ENCODE data around the gene BTD.

BTD gene, protein sequence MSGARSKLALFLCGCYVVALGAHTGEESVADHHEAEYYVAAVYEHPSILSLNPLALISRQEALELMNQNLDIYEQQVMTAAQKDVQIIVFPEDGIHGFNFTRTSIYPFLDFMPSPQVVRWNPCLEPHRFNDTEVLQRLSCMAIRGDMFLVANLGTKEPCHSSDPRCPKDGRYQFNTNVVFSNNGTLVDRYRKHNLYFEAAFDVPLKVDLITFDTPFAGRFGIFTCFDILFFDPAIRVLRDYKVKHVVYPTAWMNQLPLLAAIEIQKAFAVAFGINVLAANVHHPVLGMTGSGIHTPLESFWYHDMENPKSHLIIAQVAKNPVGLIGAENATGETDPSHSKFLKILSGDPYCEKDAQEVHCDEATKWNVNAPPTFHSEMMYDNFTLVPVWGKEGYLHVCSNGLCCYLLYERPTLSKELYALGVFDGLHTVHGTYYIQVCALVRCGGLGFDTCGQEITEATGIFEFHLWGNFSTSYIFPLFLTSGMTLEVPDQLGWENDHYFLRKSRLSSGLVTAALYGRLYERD

DNA sequence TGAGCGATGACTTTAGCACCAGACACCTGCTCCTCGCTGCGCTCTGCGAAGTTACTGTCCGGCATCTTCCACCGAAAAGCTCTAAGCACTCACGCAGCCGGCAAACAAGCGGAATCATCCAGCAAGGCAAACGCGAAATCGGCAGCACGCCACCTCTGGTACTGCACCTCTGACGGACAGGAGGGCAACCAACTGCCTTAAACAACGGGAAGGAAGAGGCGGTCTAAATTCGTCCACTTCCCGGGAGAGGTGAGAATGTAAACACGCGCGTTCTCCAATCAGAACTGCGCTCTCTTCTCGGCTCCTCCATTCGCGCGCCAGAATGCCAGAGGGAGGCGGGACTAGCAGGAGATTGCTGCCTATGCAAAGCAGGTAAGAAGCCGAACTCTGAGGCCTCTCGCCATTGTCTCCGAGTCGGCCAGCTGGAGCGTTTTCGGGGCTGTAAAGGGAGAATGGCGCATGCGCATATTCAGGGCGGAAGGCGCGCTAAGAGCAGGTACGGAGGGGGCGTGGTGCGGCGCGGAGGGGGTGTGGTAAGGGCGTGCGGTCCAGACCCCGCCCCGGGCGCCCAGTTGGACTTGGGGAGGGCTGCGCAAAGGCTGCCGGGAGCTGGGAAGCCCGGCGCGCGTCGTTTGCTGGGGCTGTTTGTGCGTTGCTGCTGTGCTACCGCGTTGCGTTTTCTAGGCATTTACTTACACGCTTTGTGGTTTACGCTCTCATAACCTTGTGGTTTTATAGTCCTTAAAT is at the start of gene BTD, which contains the start of gene HACL1:
Gene BTD (plus strand): TSS at position 347 of the 747 bp plus-strand sequence. CDS start 33,695 bp downstream, outside the sequence.
Gene HACL1 (minus strand): TSS at position 171 of the 747 bp plus-strand sequence. CDS start 106 bp downstream, at position 65.
- no peak for DNase-seq

- DNase-seq, result no peak
Measured at GRCh38 chr3:15551902-15552301, 49.6 kb upstream of the BTD start.

DNA sequence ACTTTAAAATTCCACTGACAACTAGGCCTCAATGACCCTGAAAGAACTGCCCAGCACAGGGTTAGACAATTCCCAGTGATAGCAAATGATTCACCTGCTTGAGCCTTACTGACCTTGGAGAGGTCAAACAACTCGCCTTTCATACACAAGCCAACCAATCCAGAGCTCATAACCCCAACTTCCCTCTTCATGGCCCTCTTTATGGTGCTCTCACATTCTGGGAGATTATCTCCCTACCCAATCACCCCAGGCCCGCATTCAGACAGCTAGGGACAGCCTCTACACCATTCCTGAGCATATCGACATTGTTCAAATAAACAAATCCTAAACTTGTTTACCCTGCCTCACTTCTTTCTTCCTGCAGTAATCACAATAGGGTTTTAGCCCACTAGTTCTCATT is 47.8 kb upstream of the BTD start:
- DNase-seq, result no peak

- no peak for DNase-seq
Measured at GRCh38 chr3:15556512-15556911, 45.0 kb upstream of the BTD start.

GRCh38 chr3:15557511-15557946 is 44.0 kb upstream of the BTD start:
- DNase-seq, result peak in 4 of 56 donors; percentile 2 to 28 (median 12)

DNA sequence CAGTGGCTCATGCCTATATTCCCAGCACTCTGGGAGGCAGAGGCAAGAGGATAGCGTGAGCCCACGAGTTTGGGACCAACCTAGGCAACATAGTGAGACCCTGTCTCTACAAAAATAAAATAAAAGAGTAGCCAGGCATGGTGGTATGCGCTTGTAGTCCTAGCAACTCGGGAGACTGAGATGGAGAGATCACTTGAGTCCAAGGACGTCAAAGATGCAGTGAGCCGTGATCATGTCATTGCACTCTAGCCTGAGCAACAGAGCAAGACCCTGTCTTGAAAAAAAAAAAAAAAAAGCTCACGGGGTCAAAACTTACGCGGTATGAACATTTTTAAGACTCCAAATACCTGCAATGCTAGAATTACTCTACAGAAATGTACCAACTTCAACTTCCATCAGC is 43.0 kb upstream of the BTD start:
- no peak for DNase-seq

GRCh38 chr3:15562560-15562959 is 39.0 kb upstream of the BTD start:
- no peak for DNase-seq

DNA sequence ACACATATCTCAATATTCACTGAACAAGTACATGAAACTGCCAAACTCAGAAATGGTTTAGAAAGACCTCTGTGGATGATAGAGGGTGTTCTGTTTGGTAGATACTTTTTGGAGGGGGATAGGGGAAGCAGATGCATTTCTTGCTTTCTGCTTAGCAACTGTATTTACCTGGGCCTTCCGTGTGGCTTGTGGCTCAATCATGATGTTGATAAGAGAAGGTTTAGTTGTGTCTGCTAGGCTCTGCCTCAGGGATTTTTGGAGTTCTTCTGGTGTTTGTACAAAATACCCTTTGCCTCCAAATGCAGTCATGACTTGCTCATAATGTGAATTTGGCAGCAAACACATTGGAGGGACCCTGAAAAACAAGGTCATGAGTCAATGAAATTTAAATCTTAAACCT is 38.4 kb upstream of the BTD start:
- DNase-seq, result no peak

GRCh38 chr3:15572138-15572537 is 29.4 kb upstream of the BTD start:
- DNase-seq, result no peak

DNA sequence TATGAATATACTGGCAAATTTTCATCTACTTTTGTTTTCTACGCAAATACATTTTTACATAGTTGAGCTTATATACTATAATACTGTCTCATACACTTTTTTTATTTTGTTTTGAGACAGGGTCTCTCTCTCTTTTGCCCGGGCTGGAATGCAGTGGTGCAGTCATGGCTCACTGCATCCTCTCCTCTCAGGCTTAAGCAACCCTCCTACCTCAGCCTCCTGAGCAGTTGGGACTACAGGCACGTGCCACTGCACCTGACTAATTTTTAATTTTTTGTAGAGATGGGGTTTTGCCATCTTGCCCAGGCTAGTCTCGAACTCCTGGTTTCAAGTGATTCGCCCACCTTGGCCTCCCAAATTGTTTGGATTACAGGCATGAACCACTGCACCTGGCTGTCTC is 26.1 kb upstream of the BTD start:
- no peak for DNase-seq

- no peak for DNase-seq
Measured at GRCh38 chr3:15576475-15576874, 25.1 kb upstream of the BTD start.

DNA sequence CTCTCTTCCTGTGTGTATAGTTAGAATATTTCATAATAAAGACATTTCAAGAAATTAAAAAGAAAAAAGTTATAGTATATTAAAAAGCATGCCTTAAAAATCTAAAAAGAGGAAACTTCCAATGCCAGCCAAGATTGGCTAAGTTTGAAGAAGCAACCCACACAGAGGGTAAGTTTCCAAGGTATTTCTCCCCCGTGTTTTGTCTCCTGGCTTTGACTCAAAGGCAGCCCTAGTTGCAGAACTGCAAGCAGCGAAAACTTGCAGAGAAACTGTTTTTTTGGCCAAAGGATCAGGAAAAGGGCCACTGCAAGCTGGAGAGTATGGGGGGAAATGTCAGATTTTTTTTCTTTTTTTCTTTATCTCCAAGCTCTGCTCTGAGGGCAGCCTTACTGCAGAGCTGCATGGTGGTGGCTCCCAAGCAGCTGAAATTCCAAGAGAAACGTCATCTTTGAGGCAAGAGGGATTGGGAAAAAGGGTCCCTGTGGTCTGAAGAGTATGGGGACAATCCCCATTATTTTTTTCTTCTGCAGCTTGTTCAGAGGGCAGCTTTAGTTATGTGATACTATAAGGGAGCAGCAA is 23.2 kb upstream of the BTD start:
- DNase-seq, result peak in 13 of 56 donors; percentile 2 to 53 (median 19)

DNA sequence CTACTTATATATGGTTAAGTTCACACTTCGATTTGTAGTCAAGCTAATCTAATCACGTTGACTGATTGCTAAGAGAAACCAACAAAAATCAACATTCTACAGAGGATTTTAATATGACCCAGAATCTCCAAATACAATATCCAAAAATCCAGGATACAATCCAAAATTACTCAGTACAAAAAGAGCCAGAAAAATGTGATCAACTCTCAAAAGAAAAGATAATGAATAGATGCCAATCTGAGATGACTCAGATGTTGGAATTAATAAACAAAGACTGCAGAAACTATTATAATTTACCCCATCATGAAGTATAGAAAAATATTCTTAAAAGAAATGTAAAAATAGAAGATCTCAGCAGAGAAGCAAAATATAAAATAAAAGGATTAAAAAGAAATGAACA is 22.5 kb upstream of the BTD start:
- no peak for DNase-seq

GRCh38 chr3:15581471-15582394 is 19.8 kb upstream of the BTD start:
- DNase-seq, result no peak

DNA sequence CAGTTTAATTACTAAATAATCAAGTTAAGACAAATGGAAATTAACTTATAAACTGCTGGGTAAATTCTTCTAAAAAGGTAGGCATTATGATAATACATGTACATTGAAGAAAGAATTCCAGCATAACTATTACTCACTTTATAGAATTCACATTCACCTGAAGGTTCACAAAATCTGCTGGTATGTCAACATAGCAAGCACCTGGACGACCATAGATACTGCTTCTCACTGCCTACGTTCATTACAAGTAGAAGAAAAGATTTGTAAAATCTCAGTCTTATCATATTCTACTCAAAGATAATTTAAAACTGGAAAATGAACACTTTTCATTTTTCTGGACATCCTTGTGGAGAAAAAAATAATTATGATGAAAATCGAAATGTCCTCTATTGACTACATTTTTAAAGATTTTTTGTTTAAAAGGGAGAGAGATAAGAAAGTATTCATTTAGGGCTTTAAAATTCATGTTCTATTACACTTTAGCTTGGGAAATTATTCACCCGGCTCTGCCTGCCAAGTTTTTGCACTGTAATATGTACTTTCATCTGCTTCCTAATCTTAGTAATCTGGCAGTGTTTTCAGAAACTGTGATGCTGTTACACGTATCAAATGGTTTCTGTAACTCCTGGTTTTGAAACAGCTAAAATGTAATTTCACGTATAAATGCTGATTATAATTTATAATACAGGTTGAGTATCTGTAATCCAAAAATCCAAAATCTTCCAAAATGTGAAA is 16.3 kb upstream of the BTD start:
- DNase-seq, result no peak

DNA sequence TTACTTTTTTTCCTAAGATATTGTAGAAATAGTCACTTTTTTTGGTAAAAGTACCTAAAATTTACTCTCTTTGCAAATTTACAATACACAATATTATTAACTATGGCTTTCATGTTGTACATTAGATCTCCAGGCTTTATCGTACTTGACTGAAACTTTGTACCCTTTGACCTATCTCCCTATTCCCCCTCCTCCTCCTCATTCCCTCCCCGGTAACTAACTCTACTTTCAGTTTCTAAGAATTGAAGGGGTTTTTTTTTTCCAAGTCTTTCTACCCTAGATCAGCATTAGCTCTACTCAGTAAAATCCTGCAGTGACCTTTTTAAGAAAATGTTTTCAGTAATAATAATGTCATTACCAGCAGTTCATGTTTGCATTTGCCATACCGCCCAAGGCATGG is 10.3 kb upstream of the BTD start:
- no peak for DNase-seq

DNA sequence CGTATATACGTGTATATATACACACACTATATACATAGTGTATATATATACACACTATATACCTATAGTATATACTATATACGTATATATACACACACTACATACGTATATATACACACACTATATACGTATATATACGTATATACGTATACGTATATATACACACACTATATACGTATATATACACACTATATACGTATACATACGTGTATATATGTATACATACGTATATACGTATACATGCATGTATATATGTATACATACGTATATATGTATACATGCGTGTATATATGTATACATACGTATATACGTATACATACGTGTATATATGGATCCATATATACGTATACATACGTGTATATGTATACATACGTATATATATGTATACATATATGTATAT is 9.6 kb upstream of the BTD start:
- no peak for DNase-seq

DNA sequence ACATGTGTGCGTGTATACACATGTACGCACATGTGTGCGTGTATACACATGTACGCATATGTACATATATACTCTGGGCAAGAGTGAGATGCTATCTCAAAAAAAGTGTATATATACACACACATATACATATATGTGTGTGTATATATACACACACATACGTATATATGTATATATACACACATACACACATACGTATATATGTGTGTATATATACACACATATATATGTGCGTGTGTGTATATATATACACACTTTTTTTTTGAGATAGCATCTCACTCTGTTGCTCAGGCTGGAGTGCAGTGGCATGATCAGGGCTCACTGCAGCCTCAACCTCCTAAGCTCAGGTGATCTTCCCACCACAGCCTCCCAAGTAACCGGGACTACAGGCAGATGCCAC is 8.6 kb upstream of the BTD start:
- no peak for DNase-seq

GRCh38 chr3:15595955-15596354 is 5.6 kb upstream of the BTD start:
- no peak for DNase-seq

GRCh38 chr3:15601046-15601398 is 523 bp upstream of the BTD start:
- no peak for DNase-seq

Data from nucleus accumbens (tissue), 56 donors.